ENCODE measurements around the gene DMRT1. TPM values are rescaled to one million over a fixed set of nuclear protein-coding genes. Genes with fewer than 3 reads are reported as not detected.

DMRT1 gene
- total RNA-seq, 1 donor from 2014 or later: not detected

DNA sequence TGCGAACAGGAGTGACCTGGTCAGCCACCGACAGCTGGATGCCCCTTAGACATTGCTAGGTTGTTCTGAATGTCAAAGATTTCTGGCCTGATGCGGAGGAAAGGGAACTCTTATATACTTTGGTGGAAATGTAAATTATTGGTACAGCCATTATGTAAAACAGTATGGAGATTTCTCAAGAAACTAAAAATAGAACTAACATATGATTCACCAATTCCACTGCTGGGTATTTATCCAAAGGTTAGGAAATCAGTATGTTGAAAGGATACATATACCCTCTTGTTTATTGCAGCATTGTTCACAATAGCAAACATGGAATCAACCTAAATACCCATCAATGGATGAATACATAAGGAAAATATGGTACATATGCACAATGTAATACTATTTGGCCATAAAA, 166.7 kb downstream of the DMRT1 start:
- Mint-ChIP-seq H3K4me3 (ENCODE audit: unreplicated experiment) (no peak overlapping the region), H3K9me3 (ENCODE audit: unreplicated experiment) (no peaks in the 10 kb centered on the region), H3K27me3 (ENCODE audit: unreplicated experiment) (no peaks in the 10 kb centered on the region), H3K36me3 (ENCODE audit: low read depth, unreplicated experiment) (no peaks in the 10 kb centered on the region), H3K27ac (ENCODE audit: unreplicated experiment) (no peak overlapping the region), H3K4me1 (ENCODE audit: unreplicated experiment) (peaks cover 15% of the 10 kb centered on the region)
- DNase-seq (ENCODE audit: low spot score): no peak
- TF ChIP-seq, protein P1, sequence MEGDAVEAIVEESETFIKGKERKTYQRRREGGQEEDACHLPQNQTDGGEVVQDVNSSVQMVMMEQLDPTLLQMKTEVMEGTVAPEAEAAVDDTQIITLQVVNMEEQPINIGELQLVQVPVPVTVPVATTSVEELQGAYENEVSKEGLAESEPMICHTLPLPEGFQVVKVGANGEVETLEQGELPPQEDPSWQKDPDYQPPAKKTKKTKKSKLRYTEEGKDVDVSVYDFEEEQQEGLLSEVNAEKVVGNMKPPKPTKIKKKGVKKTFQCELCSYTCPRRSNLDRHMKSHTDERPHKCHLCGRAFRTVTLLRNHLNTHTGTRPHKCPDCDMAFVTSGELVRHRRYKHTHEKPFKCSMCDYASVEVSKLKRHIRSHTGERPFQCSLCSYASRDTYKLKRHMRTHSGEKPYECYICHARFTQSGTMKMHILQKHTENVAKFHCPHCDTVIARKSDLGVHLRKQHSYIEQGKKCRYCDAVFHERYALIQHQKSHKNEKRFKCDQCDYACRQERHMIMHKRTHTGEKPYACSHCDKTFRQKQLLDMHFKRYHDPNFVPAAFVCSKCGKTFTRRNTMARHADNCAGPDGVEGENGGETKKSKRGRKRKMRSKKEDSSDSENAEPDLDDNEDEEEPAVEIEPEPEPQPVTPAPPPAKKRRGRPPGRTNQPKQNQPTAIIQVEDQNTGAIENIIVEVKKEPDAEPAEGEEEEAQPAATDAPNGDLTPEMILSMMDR (IDR thresholded peaks at IDR 0.05; ENCODE audit: unreplicated experiment): no peak

DNA sequence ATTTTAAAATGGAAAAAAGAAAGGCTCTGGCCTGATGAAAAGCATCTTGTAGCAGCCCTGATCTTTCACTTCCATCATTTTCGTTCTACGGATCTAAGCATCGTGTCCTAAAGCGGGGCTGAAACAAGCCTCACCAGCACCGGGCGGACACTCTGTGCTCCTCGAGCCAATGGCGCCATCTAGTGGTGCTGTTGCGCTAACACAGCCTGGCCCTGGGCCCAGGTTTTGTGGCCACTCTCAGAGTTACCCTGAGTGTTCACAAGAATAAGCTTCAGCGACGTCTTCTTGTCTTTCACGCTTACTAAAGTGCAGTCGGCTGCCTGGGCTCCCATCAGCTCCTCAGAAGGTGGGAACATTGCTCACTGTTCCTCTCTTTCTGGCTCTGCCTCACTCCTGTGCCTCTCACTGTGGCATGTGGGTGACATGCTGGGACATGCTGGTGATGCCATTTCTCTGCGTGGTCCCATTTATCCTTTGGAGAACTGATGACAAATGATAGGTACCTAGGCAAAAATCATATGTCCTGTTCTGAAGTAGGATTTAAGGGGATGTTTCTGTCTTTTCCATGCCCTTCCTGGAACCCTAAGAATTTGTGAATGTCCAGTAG, 167.7 kb downstream of the DMRT1 start:
- Mint-ChIP-seq H3K27ac (ENCODE audit: unreplicated experiment) (no peak overlapping the region), H3K36me3 (ENCODE audit: low read depth, unreplicated experiment) (no peaks in the 10 kb centered on the region), H3K4me3 (ENCODE audit: unreplicated experiment) (no peak overlapping the region), H3K9me3 (ENCODE audit: unreplicated experiment) (no peaks in the 10 kb centered on the region), H3K4me1 (ENCODE audit: unreplicated experiment) (peaks cover 15% of the 10 kb centered on the region), H3K27me3 (ENCODE audit: unreplicated experiment) (no peaks in the 10 kb centered on the region)
- DNase-seq (ENCODE audit: low spot score): peak; percentile 90
- TF ChIP-seq, protein P1 (IDR thresholded peaks at IDR 0.05; ENCODE audit: unreplicated experiment): peak; percentile 96

DNA sequence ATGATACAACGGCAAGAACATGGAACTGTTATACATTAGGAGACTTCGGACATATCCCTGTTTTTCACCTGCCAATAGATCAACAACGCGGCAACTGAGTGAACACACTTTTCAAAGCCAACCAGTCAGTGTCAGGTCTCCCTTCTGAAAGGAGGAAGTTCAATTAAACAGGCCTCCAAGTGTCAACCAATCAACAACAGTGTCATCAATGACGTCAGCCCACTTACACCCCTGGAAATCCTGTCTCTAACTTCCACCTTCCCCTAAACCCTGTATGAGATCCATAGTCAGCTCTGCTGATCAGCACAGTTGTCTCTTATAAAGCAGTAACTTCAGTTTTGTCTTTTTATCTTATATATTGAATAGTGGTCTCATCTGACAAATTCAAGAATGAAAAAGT, 171.5 kb downstream of the DMRT1 start:
- TF ChIP-seq, protein P1 (IDR thresholded peaks at IDR 0.05; ENCODE audit: unreplicated experiment): no peak
- Mint-ChIP-seq H3K9me3 (ENCODE audit: unreplicated experiment) (no peaks in the 10 kb centered on the region), H3K4me3 (ENCODE audit: unreplicated experiment) (no peak overlapping the region), H3K27me3 (ENCODE audit: unreplicated experiment) (no peaks in the 10 kb centered on the region), H3K27ac (ENCODE audit: unreplicated experiment) (no peak overlapping the region), H3K4me1 (ENCODE audit: unreplicated experiment) (peaks cover 15% of the 10 kb centered on the region), H3K36me3 (ENCODE audit: low read depth, unreplicated experiment) (no peaks in the 10 kb centered on the region)
- DNase-seq (ENCODE audit: low spot score): no peak

DNA sequence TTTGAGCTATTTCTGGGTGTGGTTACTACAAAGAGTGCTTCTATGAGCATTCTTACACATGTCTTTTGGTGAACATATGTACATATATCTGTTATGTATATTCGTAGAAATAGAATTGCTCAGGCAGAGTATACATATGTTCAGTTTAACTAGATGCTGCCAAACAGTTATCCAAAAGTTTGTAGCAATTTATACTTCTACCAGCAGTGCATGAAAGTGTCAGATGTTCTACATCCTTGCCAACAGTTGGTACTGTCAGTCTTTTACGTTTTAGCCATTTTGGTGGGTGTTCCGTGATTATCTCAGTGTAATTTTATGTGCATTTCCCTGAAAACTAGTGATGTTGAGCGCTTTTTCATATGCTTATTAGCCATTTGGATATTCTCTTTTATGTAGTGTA, 172.7 kb downstream of the DMRT1 start:
- Mint-ChIP-seq H3K4me1 (ENCODE audit: unreplicated experiment) (peaks cover 15% of the 10 kb centered on the region), H3K27ac (ENCODE audit: unreplicated experiment) (no peak overlapping the region), H3K9me3 (ENCODE audit: unreplicated experiment) (no peaks in the 10 kb centered on the region), H3K36me3 (ENCODE audit: low read depth, unreplicated experiment) (no peaks in the 10 kb centered on the region), H3K27me3 (ENCODE audit: unreplicated experiment) (no peaks in the 10 kb centered on the region), H3K4me3 (ENCODE audit: unreplicated experiment) (no peak overlapping the region)
- TF ChIP-seq, protein P1 (IDR thresholded peaks at IDR 0.05; ENCODE audit: unreplicated experiment): no peak
- no peak for DNase-seq (ENCODE audit: low spot score)

DNA sequence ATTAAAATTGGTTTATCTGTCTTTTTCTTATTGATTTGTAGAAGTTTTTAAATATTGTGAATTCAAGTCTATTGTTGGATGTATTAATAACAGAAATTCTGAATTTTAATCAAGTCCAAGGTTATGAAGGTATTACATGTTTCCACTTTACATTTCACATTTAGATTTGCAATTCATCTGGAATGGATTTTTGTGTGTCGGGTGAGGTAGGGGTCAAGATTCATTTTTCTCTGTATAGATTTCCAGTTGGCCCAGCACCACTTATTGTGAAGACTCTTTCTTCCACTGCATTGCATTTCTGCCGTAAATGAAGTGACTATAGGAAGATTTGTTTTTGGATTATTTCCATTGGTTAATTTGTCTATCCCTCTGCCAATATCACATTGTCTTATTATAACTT, 173.1 kb downstream of the DMRT1 start:
- H3K27ac Mint-ChIP-seq (ENCODE audit: unreplicated experiment): no peak overlapping the region
- no peaks in the 10 kb centered on the region for H3K27me3 Mint-ChIP-seq (ENCODE audit: unreplicated experiment)
- peaks cover 11% of the 10 kb centered on the region for H3K4me1 Mint-ChIP-seq (ENCODE audit: unreplicated experiment)
- no peaks in the 10 kb centered on the region for H3K36me3 Mint-ChIP-seq (ENCODE audit: low read depth, unreplicated experiment)
- TF ChIP-seq, protein P1 (IDR thresholded peaks at IDR 0.05; ENCODE audit: unreplicated experiment): no peak
- no peak overlapping the region for H3K4me3 Mint-ChIP-seq (ENCODE audit: unreplicated experiment)
- H3K9me3 Mint-ChIP-seq (ENCODE audit: unreplicated experiment): no peaks in the 10 kb centered on the region
- DNase-seq (ENCODE audit: low spot score): no peak
